Osteoblast (primary cell): ENCODE measurements around the gene IL17B. TPM values are rescaled to one million over a fixed set of nuclear protein-coding genes. Genes with fewer than 3 reads are reported as not detected.

Source experiments
- DNase-seq: peaks from one replicate; pipeline ENCODE4 v3.0.0; 2011; ENCODE audit warnings: low spot score, mixed read lengths; ENCODE audit not compliant: insufficient read length; ENCODE audit errors: missing footprints
- H2AFZ ChIP-seq: 2 replicates; pipeline ENCODE4 v1.6.0; 2011; ENCODE audit warnings: mild to moderate bottlenecking, low read length
- H3K27ac ChIP-seq: 2 replicates; pipeline ENCODE4 v1.5.1; 2011; ENCODE audit warnings: mild to moderate bottlenecking, low read depth, low read length, moderate library complexity
- H3K27me3 ChIP-seq: 2 replicates; pipeline ENCODE4 v1.6.0; 2012; ENCODE audit warnings: mild to moderate bottlenecking, control low read depth, inconsistent platforms, low read length, moderate library complexity; ENCODE audit not compliant: insufficient read depth
- H3K36me3 ChIP-seq: 2 replicates; pipeline ENCODE4 v1.5.1; 2011; ENCODE audit warnings: mild to moderate bottlenecking, low read length, control low read depth, moderate library complexity; ENCODE audit not compliant: insufficient read depth
- H3K4me1 ChIP-seq: 2 replicates; pipeline ENCODE4 v1.5.1; 2011; ENCODE audit warnings: mild to moderate bottlenecking, low read length, control low read depth, moderate library complexity; ENCODE audit not compliant: insufficient read depth
- H3K4me2 ChIP-seq: 2 replicates; pipeline ENCODE4 v1.6.0; 2011; ENCODE audit warnings: mild to moderate bottlenecking, low read length; ENCODE audit not compliant: insufficient read depth
- H3K4me3 ChIP-seq: fragments of 200-600 bp; sonication (generic); 3 replicates; pipeline ENCODE4 v1.5.1; 2012; ENCODE audit warnings: mild to moderate bottlenecking, low read length, inconsistent platforms; ENCODE audit not compliant: insufficient read depth
- H3K79me2 ChIP-seq: 2 replicates; pipeline ENCODE4 v1.6.0; 2012; ENCODE audit warnings: mild to moderate bottlenecking, low read length, control low read depth, inconsistent platforms; ENCODE audit not compliant: insufficient read depth
- H3K9me3 ChIP-seq: 2 replicates; pipeline ENCODE4 v1.5.1; 2011; ENCODE audit warnings: low read depth, low read length, control low read depth
- H4K20me1 ChIP-seq: 2 replicates; pipeline ENCODE4 v1.6.0; 2012; ENCODE audit warnings: mild to moderate bottlenecking, low read length, control low read depth; ENCODE audit not compliant: insufficient read depth
- total RNA-seq: library from RNA; depleted of rRNA; stranded (reverse); fragments of >200 nt; gene quantifications from 2 replicates; pipeline ENCODE4 v1.2.3, GENCODE V29; 2012
- TF ChIP-seq, protein P1 (sequence below): IDR thresholded peaks from 2 replicates; pipeline ENCODE4 v1.5.1; 2011; ENCODE audit warnings: mild to moderate bottlenecking, low read depth, low read length, moderate library complexity; ENCODE audit errors: extremely low read depth

IL17B gene
- total RNA-seq, 1 donor: not detected

DNA sequence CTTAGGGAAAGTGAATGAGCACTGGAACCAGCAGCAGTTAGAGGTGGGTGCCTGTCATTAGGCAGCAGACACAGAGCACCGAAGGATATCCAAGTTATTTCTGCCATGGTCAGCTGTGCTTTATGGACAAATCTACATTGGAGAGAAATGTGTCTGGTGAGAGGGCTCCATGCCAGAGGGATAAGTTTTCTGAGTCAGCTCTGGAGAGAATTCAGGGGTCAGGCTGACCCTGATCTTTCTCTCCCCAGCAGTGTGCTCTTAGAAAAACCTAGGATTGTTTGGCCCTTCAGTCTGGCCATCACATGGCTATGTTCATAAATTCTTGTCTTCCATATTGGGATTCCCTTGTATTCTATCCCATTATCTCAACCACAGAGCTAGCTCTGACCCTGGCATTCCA is 8.9 kb upstream of the IL17B start:
- TF ChIP-seq, protein P1, sequence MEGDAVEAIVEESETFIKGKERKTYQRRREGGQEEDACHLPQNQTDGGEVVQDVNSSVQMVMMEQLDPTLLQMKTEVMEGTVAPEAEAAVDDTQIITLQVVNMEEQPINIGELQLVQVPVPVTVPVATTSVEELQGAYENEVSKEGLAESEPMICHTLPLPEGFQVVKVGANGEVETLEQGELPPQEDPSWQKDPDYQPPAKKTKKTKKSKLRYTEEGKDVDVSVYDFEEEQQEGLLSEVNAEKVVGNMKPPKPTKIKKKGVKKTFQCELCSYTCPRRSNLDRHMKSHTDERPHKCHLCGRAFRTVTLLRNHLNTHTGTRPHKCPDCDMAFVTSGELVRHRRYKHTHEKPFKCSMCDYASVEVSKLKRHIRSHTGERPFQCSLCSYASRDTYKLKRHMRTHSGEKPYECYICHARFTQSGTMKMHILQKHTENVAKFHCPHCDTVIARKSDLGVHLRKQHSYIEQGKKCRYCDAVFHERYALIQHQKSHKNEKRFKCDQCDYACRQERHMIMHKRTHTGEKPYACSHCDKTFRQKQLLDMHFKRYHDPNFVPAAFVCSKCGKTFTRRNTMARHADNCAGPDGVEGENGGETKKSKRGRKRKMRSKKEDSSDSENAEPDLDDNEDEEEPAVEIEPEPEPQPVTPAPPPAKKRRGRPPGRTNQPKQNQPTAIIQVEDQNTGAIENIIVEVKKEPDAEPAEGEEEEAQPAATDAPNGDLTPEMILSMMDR: no peak
- no peaks in the 10 kb centered on the region for H3K36me3 ChIP-seq
- H2AFZ ChIP-seq: no peak overlapping the region
- no peak overlapping the region for H3K4me3 ChIP-seq
- no peaks in the 10 kb centered on the region for H4K20me1 ChIP-seq
- H3K79me2 ChIP-seq: no peaks in the 10 kb centered on the region
- peak overlapping the region; percentile 86 for H3K27ac ChIP-seq
- H3K9me3 ChIP-seq: no peaks in the 10 kb centered on the region
- H3K4me2 ChIP-seq: peak overlapping the region; percentile 51
- H3K27me3 ChIP-seq: no peaks in the 10 kb centered on the region
- H3K4me1 ChIP-seq: peaks cover 33% of the 10 kb centered on the region
- peak; percentile 92 for DNase-seq

DNA sequence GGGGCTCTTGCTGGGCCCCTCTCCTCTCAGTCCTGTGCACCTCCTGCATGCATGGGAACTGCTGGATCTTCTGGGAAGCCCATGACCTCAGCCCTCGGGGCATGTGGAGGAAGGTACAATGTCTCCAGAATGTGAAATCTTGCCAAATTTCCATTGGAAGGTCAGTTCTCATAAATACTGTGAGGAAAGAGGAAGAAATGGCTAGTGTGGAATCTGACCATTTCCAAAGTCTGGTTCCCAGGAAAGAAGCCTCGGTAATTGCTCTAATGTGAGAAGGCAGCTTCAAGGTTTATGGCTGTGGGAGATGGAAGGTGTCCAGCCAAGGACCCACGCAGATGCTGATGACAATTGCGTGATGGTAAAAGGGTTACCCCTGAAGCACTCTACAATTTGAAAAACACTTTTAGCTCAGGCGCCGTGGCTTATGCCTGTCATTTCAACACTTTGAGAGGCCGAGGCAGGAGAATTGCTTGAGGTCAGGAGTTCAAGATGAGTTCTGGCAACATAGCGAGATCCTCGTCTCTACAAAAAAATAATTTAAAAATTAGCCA is 8.1 kb upstream of the IL17B start:
- no peak overlapping the region for H3K4me2 ChIP-seq
- no peaks in the 10 kb centered on the region for H3K9me3 ChIP-seq
- no peak overlapping the region for H2AFZ ChIP-seq
- DNase-seq: peak; percentile 89
- H3K4me1 ChIP-seq: peaks cover 27% of the 10 kb centered on the region
- no peaks in the 10 kb centered on the region for H3K36me3 ChIP-seq
- peak overlapping the region; percentile 86 for H3K27ac ChIP-seq
- no peaks in the 10 kb centered on the region for H3K79me2 ChIP-seq
- no peaks in the 10 kb centered on the region for H3K27me3 ChIP-seq
- TF ChIP-seq, protein P1: no peak
- H3K4me3 ChIP-seq: no peak overlapping the region
- H4K20me1 ChIP-seq: no peaks in the 10 kb centered on the region

DNA sequence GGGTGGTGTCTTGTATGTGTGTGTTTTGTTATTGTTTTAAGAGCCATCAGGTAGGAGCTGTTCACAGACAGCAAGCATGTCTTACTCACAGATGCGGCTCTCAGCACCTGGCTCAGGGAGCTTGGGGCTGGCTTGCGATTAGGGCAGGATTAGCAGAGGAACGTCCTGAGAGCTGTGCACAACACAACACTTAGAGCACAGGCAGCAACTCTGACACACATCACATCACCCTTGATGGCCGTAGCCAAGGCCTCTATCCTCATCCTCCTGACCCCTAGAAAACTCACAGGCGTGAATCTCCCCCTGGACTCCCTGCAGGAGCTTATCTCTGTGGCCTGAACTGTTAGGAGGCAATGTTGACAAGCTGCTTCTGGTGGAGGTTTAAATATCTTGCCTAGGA is 7.1 kb upstream of the IL17B start:
- no peaks in the 10 kb centered on the region for H3K79me2 ChIP-seq
- H3K27me3 ChIP-seq: no peaks in the 10 kb centered on the region
- H4K20me1 ChIP-seq: no peaks in the 10 kb centered on the region
- H3K4me3 ChIP-seq: no peak overlapping the region
- no peak overlapping the region for H3K4me2 ChIP-seq
- H3K9me3 ChIP-seq: no peaks in the 10 kb centered on the region
- TF ChIP-seq, protein P1: no peak
- H3K4me1 ChIP-seq: peaks cover 27% of the 10 kb centered on the region
- DNase-seq: peak; percentile 10
- no peaks in the 10 kb centered on the region for H3K36me3 ChIP-seq
- peak overlapping the region; percentile 86 for H3K27ac ChIP-seq
- H2AFZ ChIP-seq: no peak overlapping the region

DNA sequence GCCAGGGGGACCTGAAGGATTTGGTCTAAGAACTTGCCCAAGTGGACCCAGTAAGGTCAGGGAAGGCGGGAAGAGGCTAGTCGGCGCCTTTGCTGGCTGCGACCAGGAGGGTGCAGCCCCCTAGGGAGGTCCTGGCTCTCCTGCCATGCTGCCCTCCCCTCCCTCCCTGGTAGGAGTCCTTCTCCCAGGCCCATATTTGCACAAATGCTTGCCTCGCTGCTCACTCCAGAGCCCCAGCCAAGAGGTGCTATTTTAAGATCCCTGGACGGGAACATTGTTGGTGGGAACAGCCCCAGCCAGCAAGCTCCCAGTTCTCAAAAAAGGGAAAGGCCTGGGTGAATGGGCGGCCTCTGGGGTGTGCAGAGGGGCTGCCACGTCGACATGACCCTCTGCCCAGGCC is 4.3 kb upstream of the IL17B start:
- Histone ChIP-seq H4K20me1 (no peaks in the 10 kb centered on the region), H3K4me1 (peaks cover 23% of the 10 kb centered on the region), H2AFZ (no peak overlapping the region), H3K9me3 (no peaks in the 10 kb centered on the region), H3K4me3 (no peak overlapping the region), H3K27me3 (no peaks in the 10 kb centered on the region), H3K79me2 (no peaks in the 10 kb centered on the region), H3K27ac (peak overlapping the region; percentile 11), H3K4me2 (no peak overlapping the region), H3K36me3 (no peaks in the 10 kb centered on the region)
- peak; percentile 92 for DNase-seq
- TF ChIP-seq, protein P1: no peak
